Lung microvascular endothelial cell (primary cell): ENCODE results near the gene IGSF22. TPM values are rescaled to one million over a fixed set of nuclear protein-coding genes. Genes with fewer than 3 reads are reported as not detected.

Source experiments
- DNase-seq, 2 donors: peaks; one replicate each; pipeline versions ENCODE4 v3.0.0 to v3.0.0-alpha.2; 2010; ENCODE audit warnings: low read depth in 2 of 2
- total RNA-seq: library from RNA; depleted of rRNA; stranded (reverse); fragments of >200 nt; gene quantifications from 2 replicates; pipeline ENCODE4 v1.2.1, GENCODE V29; 2014

The IGSF22 gene
- total RNA-seq, 1 donor from 2014 or later: under 0.01 TPM

GRCh38 chr11:18713646-18714442 lies 12.1 kb downstream of the IGSF22 start:
- no peak for DNase-seq

DNA sequence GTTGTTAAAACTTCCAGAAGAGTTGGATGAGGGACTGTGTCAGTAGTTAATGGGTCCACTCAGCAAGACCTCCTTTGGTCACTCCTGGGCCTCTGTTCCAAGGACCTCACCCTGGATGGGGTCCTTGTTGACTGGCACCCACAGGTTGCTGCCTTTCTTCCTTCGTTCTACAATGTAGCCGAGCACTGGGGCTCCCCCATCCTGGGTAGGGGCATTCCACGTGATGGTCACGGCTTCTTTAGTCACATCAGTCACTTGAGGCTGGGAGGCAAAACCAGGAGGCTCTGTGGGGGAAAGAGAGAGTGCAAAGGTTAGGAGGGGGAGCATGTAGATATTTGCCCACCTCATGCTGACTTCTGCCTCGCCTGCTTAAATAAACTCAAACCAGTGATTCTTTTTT lies 15.4 kb downstream of the IGSF22 start:
- no peak for DNase-seq

DNA sequence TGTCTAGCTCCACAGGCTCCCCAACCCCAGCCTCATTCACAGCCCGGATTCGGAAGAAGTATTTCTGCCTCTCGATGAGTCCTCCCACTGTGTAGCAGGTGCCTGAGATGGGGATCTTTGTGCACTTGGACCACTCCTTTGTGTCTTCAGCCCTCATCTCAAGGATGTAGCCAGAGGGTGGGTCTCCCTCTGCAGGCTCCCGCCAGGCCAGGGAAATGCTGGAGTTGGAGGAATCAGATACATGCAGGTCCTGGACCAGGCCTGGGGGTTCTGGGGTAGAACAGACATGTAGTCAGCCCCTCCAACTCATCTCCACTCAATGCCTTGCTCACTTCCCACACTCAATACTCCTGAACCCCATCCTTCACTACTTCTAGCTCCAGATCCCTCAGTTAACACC lies 16.6 kb downstream of the IGSF22 start:
- no peak for DNase-seq

- no peak for DNase-seq
These were observed 18.1 kb downstream of the IGSF22 start for GRCh38 chr11:18707811-18708340.

- DNase-seq: peak; percentile 56 to 75
These were observed 19.4 kb downstream of the IGSF22 start for GRCh38 chr11:18706330-18707243.

DNA sequence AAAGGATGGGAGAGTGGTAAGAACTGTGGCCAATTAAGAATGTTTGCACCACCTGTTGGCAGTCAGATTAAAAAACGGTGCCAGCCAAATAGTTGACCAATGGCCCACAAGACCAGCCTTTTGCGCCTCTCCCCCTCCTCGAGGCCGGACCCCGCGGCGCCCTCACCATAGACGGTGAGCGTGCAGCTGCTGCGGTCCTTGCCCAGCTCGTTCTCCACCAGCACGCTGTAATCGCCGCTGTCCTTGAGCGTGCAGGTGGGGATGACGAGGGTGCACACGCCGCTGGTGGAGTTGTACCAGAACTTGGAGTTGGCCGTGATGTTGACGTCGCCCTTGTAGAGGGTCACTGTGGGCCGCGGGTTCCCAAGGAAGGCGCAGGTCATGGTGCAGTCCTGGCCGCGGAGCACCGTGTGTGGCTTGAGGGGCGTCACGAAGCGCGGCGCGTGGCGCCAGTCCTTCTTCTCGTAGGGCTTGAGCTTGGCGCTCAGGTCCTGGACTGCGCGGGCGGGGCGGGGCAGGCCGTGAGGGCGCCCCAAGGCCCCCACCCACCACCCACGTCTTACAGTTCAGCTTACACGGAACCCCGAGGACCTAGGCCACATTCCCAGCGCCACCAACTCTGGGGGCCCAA lies 20.2 kb downstream of the IGSF22 start:
- peak; percentile 18 to 30 for DNase-seq

GRCh38 chr11:18704698-18705097 lies 21.3 kb downstream of the IGSF22 start:
- DNase-seq: no peak

DNA sequence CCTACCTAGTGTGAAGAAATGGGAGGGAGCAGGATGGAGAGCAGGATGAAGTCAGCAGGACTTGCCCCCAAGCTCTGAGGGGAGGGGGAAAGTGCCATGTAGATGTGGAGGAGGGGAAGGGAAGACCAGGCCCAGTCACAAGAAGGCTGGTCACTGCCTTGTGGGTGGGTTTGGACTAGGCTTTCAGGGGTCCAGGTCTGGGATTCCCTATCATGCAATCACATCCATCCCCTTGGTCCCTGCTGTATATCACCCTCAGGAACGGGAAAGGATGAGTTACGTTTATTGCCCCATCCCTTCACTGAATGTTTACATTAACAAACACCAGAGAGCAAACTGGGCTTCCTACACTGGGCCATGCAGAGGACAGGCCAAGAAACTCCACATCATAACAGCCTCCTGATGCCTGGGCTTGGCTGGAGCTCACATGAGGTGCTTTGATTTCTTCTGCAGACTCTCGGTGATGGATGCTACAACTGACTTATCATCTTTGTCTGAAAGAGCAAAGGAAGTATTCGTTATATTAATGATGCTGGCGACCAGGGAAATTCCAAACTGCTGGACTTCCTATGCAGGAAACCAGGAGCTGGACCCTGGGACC lies 21.8 kb downstream of the IGSF22 start:
- DNase-seq: no peak

- no peak for DNase-seq
These were observed 22.8 kb downstream of the IGSF22 start for GRCh38 chr11:18703001-18703763.

DNA sequence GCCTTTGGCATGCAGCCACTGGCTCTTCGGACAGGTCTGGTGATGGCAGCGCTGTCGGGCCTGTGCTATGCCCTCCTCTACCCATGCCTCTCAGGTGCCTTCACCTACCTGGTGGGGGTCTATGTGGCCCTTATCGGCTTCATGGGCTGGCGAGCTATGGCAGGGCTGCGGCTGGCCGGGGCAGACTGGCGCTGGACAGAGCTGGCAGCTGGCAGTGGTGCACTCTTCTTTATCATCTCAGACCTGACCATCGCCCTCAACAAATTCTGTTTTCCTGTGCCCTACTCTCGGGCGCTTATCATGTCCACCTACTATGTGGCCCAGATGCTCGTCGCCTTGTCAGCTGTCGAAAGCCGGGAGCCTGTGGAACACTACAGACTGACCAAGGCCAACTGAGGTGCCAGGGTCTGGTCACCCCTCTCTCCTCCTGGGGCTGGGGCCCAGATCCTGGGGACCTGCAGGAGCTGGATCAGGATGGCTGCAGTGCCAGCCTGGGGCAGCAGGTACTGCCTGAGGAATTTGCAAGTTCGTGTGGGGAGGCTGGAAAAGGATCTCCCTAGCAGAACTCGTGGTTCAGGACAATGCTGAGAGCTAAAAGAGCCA lies 24.3 kb downstream of the IGSF22 start:
- no peak for DNase-seq

DNA sequence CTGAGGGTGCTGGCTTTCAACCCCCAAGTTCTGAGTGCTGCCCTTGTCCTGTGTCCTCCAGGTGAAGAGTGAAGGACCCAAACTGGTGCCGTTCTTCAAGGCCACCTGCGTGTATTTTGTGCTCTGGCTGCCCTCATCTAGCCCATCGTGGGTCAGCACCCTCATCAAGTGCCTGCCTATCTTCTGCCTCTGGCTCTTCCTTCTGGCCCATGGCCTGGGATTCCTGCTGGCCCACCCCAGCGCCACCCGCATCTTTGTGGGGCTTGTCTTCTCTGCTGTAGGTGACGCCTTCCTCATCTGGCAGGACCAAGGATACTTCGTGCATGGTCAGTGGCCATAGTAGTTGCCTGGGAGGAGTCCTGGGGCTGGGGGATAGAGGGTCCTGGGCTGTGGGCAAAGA lies 25.1 kb downstream of the IGSF22 start:
- no peak for DNase-seq

DNA sequence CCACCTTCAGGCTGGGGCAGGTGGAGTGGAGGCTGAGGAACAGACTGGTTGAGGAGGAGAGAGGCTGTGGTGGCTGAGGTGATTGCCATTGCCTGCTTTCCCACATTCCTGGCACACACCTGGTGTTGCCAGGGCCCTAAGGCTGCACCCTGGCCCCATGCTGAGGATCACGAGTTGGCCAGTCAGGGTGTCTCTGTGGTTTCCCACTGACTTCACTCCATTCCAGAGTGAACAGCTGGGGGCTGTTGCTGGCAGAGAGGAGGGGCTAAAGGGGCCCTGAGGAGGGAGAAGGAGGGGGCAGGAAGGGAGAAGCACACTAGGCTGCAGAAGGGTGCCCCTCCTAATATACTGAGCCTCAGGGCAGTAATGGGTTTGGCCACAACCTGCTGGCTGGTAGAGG lies 25.6 kb downstream of the IGSF22 start:
- DNase-seq: no peak

DNA sequence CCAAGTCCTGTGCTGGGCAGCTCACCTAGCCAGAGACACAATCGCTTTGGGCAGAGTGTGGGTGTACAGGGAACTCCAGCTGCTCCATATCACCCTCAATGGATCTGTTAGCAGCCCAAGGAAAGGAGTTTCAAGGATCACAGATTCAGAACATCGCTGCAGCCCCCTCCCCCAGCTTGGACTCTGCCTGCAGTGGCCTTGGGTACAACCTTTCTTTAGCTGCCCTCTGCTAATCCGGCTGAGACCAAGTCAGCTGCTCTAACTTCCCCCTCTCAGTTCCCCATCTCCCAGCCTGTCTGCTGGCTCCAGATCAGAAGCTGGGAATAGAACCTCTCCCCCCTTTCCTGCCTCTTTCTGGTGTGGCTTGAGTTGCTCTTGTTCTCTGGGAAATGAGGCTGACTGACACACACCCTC lies 26.1 kb downstream of the IGSF22 start:
- no peak for DNase-seq

GRCh38 chr11:18699269-18699596 lies 26.8 kb downstream of the IGSF22 start:
- DNase-seq: no peak

DNA sequence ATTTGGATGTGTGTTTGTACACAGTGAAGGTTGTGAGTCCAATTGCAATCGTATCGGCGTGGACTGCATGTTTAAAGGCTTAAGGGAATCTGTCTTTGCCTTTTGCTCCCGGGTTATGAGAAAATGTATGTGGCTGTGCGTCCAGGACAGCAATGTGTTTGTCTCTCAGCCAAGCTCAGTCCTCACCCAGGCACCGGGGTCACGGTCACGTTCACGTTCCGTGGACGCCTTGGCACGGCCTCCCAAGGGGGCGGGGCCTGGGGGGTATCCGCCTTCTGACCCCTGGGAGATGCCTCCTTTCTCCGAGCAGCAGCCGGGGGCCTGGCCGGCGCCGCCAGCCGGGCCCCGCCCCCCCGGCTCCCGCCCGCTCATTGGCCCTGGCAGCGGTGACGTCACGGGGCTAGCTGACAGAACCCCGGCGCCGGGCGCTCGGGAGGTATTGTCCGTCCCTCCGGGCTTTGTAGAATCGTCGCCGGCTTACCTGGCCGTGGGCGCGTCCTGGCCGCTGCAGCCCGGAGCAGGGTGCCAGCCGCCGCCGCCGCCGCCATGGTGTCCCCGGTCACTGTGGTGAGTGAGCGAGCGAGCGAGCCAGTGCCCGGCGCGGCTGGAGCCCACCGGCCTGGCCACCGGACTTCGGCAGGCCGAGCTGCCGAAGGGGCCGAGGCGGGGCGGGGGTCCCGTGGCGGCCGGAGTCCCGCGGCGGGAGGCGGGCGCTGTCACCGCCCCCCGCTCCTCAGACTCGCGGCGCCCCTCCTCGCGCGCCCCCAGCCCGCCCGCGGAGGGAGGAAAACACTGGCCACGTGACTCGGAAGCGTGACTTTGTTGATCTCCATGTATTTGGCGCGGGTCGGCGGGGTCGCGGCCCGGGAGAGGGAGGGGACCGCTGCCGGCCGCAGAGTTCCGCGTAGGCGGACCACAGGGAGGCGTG lies 27.4 kb downstream of the IGSF22 start, which contains the start of gene TMEM86A:
TSS of gene TMEM86A (plus strand) at position 439 of the 928 bp plus-strand sequence. CDS start at position 547, 108 bp downstream.
- peak; percentile 83 to 87 for DNase-seq

DNA sequence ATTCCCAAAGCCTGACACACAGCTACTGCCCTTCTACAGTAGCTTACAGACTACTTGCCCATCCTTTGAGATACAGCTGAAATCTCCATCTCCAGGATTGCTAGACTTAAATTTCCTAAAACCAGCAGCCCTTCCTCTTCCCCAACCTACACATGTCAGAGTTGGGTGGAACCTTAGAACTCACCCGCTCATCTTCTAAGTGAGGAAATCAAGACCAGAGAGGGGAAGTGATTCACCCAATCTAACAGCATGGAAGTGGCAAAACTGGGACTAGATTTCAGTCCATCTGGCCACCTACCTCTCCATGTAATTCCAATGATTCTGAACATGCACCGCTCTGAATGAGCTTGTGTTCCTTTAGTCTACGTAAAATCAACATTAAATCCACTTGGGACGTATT lies 28.4 kb downstream of the IGSF22 start:
- peak in 1 of 2 donors; percentile 36 for DNase-seq

DNA sequence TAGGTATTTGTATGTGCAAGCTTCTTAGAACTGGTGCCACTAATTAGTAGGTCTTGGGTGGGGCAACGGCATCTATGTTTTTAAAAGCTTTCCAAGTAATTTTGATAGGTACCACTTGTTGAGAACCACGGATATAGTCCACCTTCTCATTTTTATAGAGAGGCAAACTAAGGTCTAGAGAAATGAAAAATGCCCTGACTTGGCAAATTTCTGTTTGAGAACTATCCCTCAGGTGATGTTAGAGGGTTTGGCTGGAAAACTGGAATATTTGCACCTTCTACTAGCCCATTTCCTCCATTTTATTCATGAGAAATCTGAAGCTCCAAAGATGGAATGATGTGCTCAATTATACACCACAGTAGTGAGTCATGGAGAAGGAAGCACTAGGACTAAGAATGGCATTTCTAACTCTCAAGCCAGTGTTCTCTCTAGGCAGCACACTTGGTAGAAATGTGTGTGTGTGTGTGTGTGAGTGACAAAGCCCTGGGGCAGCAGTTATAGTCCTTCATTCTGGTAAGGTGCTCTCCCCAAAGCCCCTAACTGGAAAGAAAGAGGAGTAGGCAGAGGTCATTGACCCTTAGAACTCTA lies 29.3 kb downstream of the IGSF22 start:
- DNase-seq: peak in 1 of 2 donors; percentile 50

- DNase-seq: no peak
These were observed 32.8 kb downstream of the IGSF22 start for GRCh38 chr11:18692941-18693760.
